Esophagus (tissue), 2 donors: ENCODE results near the gene HOXC13. TPM values are rescaled to one million over a fixed set of nuclear protein-coding genes. Genes with fewer than 3 reads are reported as not detected.

Source experiments
- H3K27ac ChIP-seq, 2 donors: one replicate each; pipeline ENCODE4 v1.5.1; 2013; ENCODE audit warnings: low read depth in 2 of 2, mild to moderate bottlenecking in 2 of 2, inconsistent platforms in 1 of 2, low read length in 1 of 2, moderate library complexity in 1 of 2
- H3K27me3 ChIP-seq, 2 donors: one replicate each; pipeline ENCODE4 v1.6.1; 2013; ENCODE audit warnings: low read length in 2 of 2, control low read depth in 1 of 2, mild to moderate bottlenecking in 1 of 2; ENCODE audit not compliant: insufficient read depth in 2 of 2, control insufficient read depth in 1 of 2
- H3K36me3 ChIP-seq, 2 donors: one replicate each; pipeline ENCODE4 v1.6.1; 2013; ENCODE audit warnings: low read length in 1 of 2; ENCODE audit not compliant: control insufficient read depth in 2 of 2, insufficient read depth in 2 of 2
- H3K4me1 ChIP-seq, 2 donors: one replicate each; pipeline ENCODE4 v1.6.1; 2013; ENCODE audit warnings: low read length in 1 of 2; ENCODE audit not compliant: control insufficient read depth in 2 of 2, insufficient read depth in 2 of 2
- H3K4me3 ChIP-seq, 2 donors: one replicate each; pipeline ENCODE4 v1.5.1; 2013; ENCODE audit warnings: low read length in 2 of 2, mild to moderate bottlenecking in 2 of 2, low read depth in 1 of 2, moderate library complexity in 1 of 2
- H3K9me3 ChIP-seq, 2 donors: one replicate each; pipeline ENCODE4 v1.6.1; 2013; ENCODE audit warnings: mild to moderate bottlenecking in 2 of 2, low read depth in 1 of 2, low read length in 1 of 2, moderate library complexity in 1 of 2; ENCODE audit not compliant: control insufficient read depth in 2 of 2, insufficient read depth in 1 of 2
- WGBS, 2 donors: extraction: QIAGEN DNeasy Blood & Tissue Kit; methylation state at CpG; one replicate each; pipeline ENCODE4 v1.1.7; 2013; 5-methylcytosine and 5-hydroxymethylcytosine counted together
- polyA plus RNA-seq, 2 donors: library from polyadenylated mRNA; stranded (reverse); fragments of 200-250 nt; gene quantifications; one replicate each; pipeline ENCODE4 v1.2.3, GENCODE V29; 2013
- donor health status: healthy with polysubstance abuse.
- donor health status: Bipolar disorder and iron deficiency.

HOXC13 gene
- polyA plus RNA-seq, 2 donors, result 0.02 to 0.04 TPM

DNA sequence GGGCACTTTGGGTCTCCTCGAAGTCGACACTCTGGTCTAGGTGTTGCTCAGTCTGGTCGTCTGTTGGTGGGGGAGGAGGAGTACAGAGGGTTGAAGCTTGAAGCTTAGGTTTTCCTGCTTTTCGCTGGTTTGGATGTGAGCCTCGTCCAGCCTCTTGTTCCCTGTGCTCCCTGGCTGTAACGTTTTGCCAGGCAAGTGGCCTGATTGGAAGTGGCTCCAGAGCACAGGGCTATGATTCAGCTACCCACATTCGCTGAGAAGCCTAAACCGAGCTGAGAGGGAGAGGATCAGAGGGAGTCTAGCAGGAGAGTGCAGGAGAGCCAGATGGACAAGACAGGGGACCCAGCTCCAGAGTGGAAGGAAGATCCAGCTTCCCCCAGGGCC is 52.4 kb downstream of the HOXC13 start:
- peaks cover 5 to 68% of the 10 kb centered on the region in 2 donors for H3K27me3 ChIP-seq
- H3K9me3 ChIP-seq, result peaks cover 0 to 3% of the 10 kb centered on the region in 2 donors
- 3 to 9% methylated on average over 8 of the region's 8 CpGs for WGBS, 2 donors
- H3K4me3 ChIP-seq, result no peak overlapping the region
- no peak overlapping the region for H3K27ac ChIP-seq
- no peaks in the 10 kb centered on the region for H3K36me3 ChIP-seq
- peaks cover 0 to 11% of the 10 kb centered on the region in 2 donors for H3K4me1 ChIP-seq

DNA sequence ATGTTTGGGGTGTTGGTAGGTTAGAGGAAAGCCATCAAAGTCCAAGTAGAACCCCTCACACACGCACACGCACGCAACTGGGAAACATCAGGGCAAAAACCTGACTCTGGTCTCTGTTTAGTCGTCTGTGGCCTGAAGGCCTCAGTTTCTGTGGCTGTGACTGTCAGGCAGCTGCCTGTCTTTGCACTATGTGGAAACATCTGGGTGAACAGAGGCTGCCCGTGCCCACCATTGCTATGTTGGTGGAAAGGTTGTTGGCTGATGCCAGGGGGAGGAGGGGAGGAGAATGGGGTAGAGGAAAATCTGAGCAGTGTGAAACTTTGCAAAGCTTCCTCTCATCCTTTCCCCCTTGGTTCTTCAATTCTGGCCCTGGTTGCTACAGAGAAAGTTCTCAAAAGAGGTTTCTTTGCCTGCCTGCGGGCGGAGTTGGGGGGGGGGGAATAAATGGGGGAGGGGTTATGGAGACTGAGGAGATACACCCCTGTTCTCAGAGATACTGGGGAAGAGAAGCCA is 53.8 kb downstream of the HOXC13 start:
- Histone ChIP-seq H3K27ac (no peak overlapping the region), H3K4me1 (peaks cover 0 to 9% of the 10 kb centered on the region in 2 donors), H3K36me3 (no peaks in the 10 kb centered on the region), H3K9me3 (no peaks in the 10 kb centered on the region), H3K4me3 (no peak overlapping the region), H3K27me3 (peaks cover 5 to 66% of the 10 kb centered on the region in 2 donors)
- WGBS, 2 donors, result 30 to 52% methylated on average over 7 of the region's 7 CpGs

DNA sequence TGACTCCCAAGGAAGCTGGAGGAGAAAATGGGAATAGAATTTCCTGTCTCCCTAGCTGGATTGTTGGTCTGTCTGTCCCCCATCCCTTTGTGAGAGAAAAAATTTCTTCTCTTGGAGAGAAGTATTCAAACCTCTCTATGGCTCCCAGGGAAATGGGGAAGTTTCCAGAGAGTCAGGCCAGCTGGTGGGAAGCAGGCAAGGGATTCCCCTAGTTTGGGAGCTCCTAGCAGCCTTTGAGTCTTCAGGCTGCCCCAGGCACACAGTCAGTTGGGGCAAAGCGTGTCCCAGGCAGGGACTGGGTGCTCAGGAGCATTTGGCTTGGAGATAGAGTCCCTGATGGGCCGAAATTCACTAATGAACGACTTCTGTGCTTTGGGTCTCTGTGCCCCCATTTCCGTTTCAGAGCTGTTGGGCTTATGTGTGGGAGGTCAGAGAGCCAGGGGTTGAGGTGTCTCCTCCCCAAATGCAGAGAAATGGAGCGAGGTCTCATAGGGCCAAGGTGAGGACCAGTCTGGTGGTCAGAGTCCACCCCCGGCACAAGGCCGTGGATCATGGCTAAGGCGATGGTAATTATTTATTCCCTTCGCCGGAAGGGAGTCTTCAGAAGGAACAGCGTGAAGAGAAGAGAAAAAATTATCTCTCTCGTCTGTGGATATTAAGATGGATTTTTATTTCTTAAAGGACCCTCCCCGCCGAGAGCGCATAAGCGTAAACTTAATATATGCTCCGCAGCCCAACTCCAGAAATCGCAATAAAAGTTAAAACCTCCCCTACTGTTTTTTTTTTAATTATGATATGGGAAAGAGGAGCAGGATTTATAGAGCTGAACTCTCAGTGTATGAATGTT is 54.8 kb downstream of the HOXC13 start:
- Histone ChIP-seq H3K27ac (no peak overlapping the region), H3K4me1 (peaks cover 0 to 9% of the 10 kb centered on the region in 2 donors), H3K4me3 (no peak overlapping the region), H3K9me3 (no peaks in the 10 kb centered on the region), H3K36me3 (no peaks in the 10 kb centered on the region), H3K27me3 (peaks cover 7 to 63% of the 10 kb centered on the region in 2 donors)
- WGBS, 2 donors, result 37 to 48% methylated on average over 18 of the region's 18 CpGs

DNA sequence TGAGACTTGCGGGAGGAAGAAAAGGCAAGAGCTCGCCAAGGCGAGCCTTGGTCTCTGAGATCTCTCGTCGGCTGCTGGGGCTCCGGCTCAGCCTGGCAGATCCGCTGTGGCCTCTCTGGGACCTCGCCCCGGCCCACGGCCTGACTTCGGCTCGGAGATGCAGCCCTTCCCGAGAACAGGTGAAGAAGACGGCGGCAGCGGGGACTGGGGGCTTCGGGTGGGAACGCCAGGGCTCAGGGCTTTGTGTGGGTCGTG is 55.3 kb downstream of the HOXC13 start:
- H3K4me3 ChIP-seq, result no peak overlapping the region
- H3K9me3 ChIP-seq, result no peaks in the 10 kb centered on the region
- no peaks in the 10 kb centered on the region for H3K36me3 ChIP-seq
- peaks cover 7 to 61% of the 10 kb centered on the region in 2 donors for H3K27me3 ChIP-seq
- peaks cover 0 to 9% of the 10 kb centered on the region in 2 donors for H3K4me1 ChIP-seq
- H3K27ac ChIP-seq, result no peak overlapping the region
- 4 to 16% methylated on average over 19 of the region's 19 CpGs for whole genome bisulfite sequencing, 2 donors

DNA sequence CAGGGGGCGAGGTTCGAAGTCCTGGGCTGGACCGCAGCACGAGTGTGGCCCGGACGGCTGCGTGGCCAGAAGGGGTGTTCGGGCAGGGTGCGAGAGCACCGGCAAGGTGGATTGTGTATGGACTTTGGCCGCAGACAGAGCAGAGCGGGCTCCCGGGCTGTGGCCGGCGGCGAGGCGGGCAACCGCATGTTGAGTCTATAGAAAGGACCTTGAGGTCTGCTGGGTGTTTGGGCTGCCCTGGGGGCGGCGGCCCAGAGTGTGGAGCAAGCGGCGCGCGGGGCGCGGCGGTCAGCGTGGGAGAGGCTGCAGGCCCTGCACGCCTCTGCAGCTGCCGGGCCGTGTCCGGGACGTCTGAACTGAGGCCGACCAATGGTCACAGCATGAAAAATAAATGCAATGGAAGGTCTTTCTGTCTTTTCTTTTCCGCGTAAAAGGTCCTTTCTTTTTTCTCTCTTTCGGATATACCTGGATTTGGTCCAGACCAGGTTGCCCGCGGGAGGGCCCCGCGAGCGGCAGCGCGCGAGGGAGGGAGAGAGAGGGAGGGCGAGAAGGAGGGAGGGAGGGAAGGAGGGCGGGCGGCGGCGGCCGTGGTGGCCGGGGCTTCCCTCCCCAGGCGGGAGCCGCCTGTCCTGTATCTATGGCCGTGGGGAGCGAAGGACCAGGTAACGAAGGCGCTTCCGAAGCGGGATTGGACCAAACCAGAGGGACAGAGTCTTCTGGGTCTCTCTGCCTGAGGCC is 55.8 kb downstream of the HOXC13 start:
- no peak overlapping the region for H3K27ac ChIP-seq
- H3K36me3 ChIP-seq, result no peaks in the 10 kb centered on the region
- H3K4me3 ChIP-seq, result peak overlapping the region in 1 of 2 donors; percentile 62
- WGBS, 2 donors, result 6 to 7% methylated on average over 56 to 60 of the region's 60 CpGs
- H3K27me3 ChIP-seq, result peaks cover 7 to 56% of the 10 kb centered on the region in 2 donors
- H3K4me1 ChIP-seq, result peaks cover 0 to 7% of the 10 kb centered on the region in 2 donors
- no peaks in the 10 kb centered on the region for H3K9me3 ChIP-seq

DNA sequence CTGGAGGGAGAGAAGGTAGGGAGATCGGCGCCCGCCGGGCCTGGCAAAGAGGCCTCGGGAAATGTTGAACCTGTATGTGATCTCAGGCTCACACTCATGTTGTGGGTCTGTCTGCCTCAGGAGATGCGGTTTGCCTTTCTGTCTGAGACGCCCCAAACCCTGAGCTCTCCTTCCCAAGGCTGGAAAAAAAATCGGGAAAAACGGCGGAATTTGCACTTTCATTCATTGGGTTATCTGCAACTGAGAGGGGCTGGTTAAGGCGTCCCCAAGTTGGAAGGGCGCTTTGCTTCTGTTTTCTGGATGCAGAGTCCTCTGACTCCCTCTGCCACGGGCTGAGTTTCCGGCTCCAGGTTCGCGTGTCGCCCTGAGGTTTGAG is 56.4 kb downstream of the HOXC13 start:
- Histone ChIP-seq H3K27me3 (peaks cover 7 to 52% of the 10 kb centered on the region in 2 donors), H3K27ac (no peak overlapping the region), H3K9me3 (no peaks in the 10 kb centered on the region), H3K4me3 (peak overlapping the region in 1 of 2 donors; percentile 62), H3K4me1 (peaks cover 0 to 6% of the 10 kb centered on the region in 2 donors), H3K36me3 (no peaks in the 10 kb centered on the region)
- WGBS, 2 donors, result 4 to 7% methylated on average over 17 of the region's 17 CpGs

DNA sequence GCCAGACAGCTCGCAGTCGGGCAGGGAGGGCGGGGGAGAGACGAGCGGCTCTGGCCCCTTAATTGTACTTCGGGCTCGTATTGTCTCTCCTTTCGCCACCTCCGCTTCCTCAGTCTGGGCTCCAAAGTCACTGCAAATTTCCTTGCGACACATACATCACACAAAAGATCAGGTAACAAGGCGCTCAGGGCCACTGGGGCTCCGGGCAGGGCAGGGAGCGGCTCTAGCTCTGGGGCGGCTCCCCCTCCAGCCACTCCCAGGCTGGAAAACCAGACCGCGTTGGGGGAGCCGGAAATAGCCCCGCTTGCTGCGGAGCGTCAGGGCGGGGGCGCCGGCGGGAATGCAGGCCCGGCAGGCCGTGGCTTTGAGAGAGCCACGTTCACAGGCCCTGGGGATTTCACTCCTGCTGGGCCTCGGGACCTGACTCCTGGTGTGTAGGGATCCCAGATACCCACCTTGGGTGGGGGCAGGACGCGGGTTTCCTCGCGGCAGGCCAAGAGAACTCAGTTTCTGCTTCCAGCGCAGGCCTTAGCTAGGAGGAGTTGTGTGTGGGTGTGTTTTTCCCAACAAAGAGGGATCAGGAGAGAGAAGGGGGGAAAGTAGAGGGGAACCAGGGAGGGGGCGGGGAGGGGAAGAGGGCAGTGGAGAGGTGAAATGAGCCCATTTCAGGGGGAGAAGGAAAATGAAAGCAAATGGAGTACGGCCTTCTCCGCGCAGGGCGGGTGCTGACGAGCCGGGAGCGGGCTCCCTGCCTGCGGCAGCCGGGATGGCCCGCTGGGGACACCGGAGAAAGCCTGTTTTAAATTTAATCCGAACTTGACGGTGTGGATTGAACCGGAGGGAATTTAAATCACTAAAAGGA is 57.0 kb downstream of the HOXC13 start:
- Histone ChIP-seq H3K4me1 (peaks cover under 1 to 11% of the 10 kb centered on the region in 2 donors), H3K27me3 (peaks cover 5 to 53% of the 10 kb centered on the region in 2 donors), H3K36me3 (no peaks in the 10 kb centered on the region), H3K27ac (no peak overlapping the region), H3K4me3 (peak overlapping the region; percentile 46 to 62), H3K9me3 (no peaks in the 10 kb centered on the region)
- WGBS, 2 donors, result 2 to 6% methylated on average over 48 of the region's 48 CpGs
